HL-60 (cell line): ENCODE measurements around the gene TBX19.

Experiments
- GABPA ChIP-seq: IDR thresholded peaks from 2 replicates; pipeline ENCODE4 v1.6.1; 2012; ENCODE audit warnings: low read depth
- POLR2AphosphoS5 ChIP-seq: IDR thresholded peaks from 2 replicates; pipeline ENCODE4 v1.6.1; 2012; ENCODE audit warnings: low read depth
- TF ChIP-seq, protein P1 (sequence below): IDR thresholded peaks from one replicate; pipeline ENCODE4 v1.5.1; 2011; ENCODE audit warnings: low read length, control low read depth, inconsistent platforms; ENCODE audit not compliant: insufficient read depth
- TF ChIP-seq, protein P2 (sequence below): IDR thresholded peaks from 2 replicates; pipeline ENCODE4 v1.6.1; 2012; ENCODE audit warnings: low read depth; ENCODE audit not compliant: insufficient replicate concordance

DNA sequence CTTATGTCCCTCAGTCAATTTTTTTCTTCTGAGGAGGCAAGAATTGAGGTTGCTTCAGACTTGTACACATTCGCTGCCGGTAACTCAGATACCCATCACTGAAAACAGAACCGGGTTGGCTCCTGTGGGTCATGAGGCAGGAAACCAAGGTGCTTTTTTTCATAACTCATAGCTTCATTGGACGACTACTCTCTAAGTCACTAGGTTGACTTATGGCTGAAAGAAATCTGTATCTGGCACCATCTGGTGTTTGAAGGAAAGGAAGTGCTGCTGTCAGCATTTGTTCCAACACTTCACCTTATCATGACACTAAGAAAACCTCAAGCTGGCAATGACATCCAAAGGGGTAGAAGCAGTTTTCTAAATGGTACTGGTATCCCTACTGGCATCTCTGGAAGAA is 82.3 kb downstream of the TBX19 start:
- TF ChIP-seq, protein P1, sequence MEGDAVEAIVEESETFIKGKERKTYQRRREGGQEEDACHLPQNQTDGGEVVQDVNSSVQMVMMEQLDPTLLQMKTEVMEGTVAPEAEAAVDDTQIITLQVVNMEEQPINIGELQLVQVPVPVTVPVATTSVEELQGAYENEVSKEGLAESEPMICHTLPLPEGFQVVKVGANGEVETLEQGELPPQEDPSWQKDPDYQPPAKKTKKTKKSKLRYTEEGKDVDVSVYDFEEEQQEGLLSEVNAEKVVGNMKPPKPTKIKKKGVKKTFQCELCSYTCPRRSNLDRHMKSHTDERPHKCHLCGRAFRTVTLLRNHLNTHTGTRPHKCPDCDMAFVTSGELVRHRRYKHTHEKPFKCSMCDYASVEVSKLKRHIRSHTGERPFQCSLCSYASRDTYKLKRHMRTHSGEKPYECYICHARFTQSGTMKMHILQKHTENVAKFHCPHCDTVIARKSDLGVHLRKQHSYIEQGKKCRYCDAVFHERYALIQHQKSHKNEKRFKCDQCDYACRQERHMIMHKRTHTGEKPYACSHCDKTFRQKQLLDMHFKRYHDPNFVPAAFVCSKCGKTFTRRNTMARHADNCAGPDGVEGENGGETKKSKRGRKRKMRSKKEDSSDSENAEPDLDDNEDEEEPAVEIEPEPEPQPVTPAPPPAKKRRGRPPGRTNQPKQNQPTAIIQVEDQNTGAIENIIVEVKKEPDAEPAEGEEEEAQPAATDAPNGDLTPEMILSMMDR, result no peak
- TF ChIP-seq POLR2AphosphoS5 (no peak), GABPA (no peak)
- TF ChIP-seq, protein P2, sequence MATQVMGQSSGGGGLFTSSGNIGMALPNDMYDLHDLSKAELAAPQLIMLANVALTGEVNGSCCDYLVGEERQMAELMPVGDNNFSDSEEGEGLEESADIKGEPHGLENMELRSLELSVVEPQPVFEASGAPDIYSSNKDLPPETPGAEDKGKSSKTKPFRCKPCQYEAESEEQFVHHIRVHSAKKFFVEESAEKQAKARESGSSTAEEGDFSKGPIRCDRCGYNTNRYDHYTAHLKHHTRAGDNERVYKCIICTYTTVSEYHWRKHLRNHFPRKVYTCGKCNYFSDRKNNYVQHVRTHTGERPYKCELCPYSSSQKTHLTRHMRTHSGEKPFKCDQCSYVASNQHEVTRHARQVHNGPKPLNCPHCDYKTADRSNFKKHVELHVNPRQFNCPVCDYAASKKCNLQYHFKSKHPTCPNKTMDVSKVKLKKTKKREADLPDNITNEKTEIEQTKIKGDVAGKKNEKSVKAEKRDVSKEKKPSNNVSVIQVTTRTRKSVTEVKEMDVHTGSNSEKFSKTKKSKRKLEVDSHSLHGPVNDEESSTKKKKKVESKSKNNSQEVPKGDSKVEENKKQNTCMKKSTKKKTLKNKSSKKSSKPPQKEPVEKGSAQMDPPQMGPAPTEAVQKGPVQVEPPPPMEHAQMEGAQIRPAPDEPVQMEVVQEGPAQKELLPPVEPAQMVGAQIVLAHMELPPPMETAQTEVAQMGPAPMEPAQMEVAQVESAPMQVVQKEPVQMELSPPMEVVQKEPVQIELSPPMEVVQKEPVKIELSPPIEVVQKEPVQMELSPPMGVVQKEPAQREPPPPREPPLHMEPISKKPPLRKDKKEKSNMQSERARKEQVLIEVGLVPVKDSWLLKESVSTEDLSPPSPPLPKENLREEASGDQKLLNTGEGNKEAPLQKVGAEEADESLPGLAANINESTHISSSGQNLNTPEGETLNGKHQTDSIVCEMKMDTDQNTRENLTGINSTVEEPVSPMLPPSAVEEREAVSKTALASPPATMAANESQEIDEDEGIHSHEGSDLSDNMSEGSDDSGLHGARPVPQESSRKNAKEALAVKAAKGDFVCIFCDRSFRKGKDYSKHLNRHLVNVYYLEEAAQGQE, result no peak
